ENCODE data around the gene KLF11.

Gene KLF11

DNA sequence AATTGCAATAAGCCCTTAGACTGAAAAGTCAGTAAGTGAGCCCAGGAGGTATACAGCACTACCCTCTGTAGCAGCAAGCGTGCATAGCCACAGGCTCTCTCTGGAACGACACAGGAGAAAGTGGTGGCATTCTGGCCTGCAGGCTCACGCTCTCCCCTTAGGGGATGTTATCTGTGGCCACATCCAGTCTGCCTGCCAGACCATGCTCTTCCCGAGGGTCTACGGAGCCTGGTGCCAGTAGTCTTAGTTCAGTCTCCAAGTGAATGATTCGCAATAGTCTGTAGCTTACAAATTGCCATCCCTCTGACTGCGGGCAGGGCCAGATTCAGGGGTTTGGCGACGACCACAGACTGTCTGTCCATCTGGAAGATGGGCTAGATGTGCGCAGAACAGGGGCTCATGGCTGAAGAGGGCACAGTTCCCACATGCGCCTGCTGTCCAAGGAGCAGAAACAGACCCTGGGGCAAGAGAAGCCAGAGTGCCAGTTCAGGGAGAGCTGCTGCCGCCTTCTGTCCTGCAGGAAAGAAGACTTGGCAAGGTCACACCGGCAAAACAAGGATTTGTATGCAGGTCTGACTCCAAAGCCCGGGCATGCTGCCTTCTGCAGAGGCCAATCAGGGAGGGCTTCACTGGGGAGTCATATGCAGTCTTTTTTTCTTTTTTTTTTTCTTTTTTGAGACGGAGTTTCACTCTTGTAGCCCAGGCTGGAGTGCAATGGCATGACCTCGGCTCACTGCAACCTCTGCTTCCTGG, 3.5 kb upstream of the KLF11 start:
- DNase-seq (ENCODE audit: extremely low read depth in 1 of 2, low read depth in 1 of 2): no peak

DNA sequence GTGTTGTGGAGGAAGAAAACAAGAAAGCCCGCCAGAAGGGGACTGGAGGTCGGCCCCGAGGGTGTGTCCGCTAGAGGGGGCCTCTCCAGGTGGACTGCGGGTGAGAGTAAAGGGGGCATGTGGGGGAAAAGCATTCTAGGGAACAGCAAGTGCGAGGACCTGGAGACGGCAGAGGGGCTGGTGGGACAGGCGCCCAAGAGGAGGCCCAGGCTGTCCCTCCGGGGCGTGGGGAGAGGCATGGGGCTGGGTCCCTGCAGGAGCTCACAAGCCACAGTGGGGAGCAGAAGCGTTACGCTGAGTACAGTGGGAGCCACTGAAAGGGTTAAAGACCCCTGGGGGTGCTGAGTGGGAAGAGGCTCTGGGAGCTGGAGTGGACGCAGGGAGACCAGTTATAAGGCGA, 1.6 kb upstream of the KLF11 start:
- DNase-seq (ENCODE audit: extremely low read depth in 1 of 2, low read depth in 1 of 2): no peak

DNA sequence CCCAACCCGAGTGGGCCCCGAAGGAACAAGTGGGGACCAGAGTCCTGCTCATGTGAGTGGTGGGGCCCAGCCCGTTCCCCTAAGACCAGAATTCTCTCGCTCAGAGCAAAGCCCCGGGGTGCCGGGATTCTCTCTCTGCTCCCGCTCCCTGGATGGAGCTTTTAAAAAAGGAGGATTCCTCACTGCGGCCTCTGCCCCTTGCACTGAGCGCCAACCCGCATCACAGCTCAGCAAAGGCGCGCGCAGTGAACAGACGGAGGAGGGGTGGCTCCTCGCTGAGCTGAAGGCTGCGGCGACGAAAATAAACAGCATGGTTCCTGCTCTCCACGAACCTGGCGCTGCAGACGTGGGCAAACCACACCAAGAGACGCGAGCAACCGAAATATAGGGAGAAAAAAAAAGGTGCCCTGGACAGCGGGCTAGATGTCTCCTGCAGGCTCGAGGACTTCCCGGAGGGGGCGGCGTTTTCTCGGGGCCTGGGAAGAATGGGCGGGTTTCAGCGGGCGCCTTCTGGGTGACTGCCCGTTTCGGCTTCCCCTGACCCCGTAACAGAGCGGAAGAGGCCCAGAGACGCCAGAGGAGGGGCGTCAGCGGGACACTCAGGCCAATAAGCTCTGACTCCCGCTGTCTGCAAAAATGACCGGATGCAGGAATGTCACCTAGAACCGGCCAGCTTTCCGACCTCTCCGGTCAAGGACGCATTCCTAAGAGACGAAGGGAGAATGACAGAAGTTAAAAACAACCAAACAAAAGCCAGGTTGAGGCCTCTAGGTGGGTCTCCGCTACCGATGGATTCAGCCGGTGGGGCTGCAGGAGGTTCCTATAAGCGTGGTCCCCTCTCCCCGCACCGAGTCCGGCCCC, 819 bp upstream of the KLF11 start:
- no peak for DNase-seq (ENCODE audit: extremely low read depth in 1 of 2, low read depth in 1 of 2)

DNA sequence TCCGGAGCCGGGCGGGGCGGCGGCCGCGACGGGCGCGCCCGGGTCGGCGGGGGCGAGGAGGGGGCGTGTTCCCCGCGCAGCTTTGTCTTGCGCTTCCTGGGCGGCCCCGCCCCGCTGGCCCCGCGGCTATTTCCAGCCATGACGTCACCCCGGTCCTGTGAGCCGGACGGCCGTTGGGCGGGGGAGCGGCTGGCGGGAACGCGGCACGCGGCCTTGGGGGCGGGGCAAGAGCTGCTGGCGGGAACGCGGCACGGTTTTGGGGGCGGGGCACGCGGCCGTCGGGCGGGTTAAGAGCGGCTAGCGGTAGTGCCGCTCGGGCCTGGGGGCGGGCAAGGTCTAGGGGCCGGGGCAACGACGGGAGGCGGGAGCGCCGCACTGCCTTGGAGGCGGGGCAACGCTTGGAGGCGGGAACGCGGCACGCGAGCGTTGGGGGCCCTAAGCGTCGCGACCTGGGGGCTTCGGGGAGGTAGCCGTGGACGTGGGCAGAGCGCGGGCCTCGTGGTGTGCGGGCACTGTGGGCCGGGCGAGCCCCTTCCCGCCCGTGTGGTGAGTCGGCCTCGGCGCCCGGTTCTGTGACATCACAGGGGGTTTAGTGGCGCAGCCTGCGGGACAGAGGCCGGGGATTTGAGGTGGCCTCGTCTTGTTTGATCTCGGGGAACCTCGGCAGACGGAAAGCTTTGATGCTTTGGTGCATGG, 704 bp downstream of the KLF11 start:
- peak; percentile 70 to 93 for DNase-seq (ENCODE audit: extremely low read depth in 1 of 2, low read depth in 1 of 2)

DNA sequence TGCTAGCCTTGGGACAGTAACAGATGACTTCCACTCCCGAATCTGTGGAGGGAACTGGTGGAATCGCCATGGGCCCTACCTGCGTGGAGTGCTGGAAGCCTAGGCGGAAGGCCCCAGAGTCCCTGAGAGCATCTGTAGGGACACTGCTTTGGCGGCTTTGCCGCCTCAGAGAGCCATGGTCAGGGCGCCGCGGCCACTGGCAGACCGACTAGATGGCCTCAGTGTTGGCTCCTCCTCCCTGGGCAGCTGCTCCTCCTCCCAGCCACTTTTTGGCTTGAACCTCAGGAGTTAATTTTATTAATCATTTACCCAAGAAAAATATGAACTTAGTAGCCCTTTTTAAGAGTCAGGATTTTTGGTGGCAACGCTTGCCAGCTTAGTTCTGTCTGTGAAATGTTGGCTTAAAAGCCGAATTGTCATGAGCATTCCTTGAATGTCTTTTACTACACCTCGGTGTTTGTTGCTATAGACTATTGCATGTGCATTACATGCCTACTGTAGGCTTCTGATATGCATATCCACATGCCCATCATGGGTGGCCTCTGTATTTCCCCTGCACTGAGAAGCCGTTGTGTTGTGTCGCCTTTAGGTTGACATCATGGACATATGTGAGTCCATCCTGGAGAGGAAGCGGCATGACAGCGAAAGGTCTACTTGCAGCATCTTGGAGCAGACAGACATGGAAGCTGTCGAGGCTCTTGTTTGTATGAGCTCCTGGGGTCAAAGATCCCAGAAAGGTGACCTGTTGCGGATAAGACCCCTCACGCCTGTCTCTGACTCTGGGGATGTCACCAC, 2.4 kb downstream of the KLF11 start:
- DNase-seq (ENCODE audit: extremely low read depth in 1 of 2, low read depth in 1 of 2): no peak

DNA sequence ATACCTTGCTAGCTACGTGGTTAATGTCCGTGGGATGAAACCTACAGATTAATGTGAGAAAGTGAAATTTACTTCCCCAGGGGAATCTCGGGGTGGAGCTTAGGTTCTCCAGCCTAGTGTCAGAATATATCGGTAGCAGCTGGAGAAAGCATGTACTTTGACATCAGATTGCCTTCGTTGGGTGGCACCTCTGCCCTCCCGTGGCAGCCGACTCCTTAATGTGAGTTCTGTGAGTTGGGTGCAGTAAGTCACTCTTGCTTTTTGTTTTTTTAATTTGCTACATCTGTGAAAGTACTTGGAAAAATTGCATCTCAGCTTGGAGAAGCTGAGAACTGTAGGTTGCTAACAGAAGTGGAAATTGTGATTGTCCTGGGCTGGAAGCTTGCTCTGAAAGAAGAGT, 3.6 kb downstream of the KLF11 start:
- no peak for DNase-seq (ENCODE audit: extremely low read depth in 1 of 2, low read depth in 1 of 2)

DNA sequence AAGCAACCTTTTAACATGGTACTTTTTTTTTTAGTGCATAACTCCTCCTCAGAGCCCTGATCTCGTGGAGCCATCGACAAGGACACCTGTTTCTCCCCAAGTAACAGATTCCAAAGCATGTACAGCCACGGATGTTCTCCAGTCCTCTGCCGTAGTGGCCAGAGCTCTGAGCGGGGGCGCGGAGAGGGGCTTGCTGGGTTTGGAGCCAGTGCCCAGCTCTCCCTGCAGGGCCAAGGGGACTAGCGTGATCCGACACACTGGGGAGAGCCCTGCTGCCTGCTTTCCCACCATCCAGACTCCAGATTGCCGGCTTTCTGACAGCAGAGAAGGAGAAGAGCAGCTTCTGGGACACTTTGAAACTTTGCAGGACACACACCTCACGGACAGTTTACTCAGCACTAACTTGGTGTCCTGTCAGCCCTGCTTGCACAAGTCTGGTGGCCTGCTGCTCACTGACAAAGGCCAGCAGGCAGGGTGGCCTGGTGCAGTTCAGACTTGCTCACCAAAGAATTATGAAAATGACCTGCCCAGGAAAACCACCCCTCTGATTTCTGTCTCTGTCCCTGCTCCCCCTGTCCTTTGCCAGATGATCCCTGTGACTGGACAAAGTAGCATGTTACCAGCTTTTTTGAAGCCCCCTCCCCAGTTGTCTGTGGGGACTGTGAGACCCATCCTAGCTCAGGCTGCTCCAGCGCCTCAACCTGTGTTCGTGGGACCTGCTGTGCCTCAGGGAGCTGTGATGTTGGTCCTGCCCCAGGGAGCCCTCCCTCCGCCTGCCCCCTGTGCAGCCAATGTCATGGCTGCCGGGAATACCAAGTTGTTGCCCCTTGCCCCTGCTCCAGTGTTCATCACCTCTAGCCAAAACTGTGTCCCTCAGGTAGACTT, 4.5 kb downstream of the KLF11 start:
- no peak for DNase-seq (ENCODE audit: extremely low read depth in 1 of 2, low read depth in 1 of 2)

DNA sequence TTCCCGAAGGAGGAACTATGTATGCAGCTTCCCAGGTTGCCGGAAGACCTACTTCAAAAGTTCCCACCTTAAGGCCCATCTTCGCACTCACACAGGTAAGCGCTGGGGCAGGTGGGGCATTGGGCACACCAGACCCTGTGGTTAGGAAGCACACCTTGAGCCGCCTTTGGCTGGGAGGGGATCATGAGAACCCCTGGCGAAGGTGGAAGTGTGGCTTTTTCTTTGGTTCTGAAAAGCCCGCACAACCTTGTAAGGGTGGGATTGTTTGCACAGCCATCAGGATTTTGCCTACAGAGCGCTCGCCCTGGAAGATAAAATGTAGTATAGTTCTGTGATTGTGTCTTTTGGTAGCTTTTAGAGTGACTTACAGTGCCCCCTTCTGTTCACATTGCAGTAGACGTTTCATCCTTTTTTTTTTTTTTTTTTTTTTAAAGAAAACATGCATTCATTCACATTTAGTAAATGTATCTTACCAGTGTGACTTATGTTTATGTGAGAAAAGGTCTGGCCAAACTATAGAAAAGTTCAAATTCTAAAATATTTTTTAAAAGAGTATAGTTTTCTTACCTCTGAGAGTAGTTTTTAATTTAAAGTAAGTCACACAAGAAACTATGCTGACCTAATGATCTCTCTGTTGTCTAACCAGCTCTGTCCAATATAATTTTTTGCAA, 5.3 kb downstream of the KLF11 start:
- no peak for DNase-seq (ENCODE audit: extremely low read depth in 1 of 2, low read depth in 1 of 2)

DNA sequence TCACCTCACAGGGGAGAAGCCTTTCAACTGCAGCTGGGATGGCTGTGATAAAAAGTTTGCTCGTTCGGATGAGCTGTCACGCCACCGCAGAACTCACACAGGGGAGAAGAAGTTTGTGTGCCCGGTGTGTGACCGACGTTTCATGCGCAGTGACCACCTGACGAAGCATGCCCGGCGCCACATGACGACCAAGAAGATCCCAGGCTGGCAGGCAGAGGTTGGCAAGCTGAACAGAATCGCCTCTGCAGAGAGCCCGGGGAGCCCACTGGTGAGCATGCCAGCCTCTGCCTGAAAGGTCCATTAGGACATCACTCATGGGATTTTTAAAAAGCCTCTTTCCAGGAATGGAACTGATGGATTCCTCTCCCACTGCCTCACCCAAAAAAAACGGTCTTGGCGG, 8.9 kb downstream of the KLF11 start:
- DNase-seq (ENCODE audit: extremely low read depth in 1 of 2, low read depth in 1 of 2): no peak

DNA sequence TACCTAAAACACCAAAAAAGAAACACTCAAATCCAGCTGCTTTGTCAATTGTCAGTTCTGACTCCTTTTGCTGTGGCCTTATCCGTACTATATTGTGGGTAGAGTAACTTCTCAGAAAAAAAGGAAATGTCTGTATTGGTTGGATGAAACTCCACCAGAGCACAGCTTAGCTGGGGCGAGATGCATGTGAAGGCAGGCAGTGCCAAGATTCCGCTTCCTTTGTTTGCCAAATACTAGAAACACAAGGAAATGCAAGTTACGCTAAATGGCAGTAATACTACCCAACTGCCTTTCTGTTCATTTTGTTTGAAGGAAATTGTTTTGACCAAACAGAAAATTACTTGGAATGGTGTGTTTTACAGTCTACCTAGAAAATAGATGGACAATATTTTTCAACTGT, 10.0 kb downstream of the KLF11 start:
- DNase-seq (ENCODE audit: extremely low read depth in 1 of 2, low read depth in 1 of 2): no peak

DNA sequence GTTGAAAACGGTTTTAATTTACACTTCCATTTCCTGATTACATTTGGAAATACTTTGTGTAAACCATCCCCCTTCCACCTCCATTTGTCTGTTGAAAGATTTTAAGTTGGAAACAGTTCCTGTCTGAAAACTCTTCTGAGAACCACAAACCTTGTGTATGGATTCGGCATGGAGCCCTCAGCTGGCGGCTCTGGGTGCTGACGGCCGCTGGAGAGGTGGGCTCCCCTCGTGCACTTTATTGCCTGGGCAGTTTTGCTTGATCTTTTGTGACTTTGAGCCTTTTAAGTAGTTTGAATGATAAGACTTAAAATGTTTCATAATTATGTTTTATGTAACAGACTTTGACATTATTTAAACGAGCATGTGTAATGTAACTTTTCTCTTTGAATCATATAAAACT, 11.1 kb downstream of the KLF11 start:
- DNase-seq (ENCODE audit: extremely low read depth in 1 of 2, low read depth in 1 of 2): no peak

DNA sequence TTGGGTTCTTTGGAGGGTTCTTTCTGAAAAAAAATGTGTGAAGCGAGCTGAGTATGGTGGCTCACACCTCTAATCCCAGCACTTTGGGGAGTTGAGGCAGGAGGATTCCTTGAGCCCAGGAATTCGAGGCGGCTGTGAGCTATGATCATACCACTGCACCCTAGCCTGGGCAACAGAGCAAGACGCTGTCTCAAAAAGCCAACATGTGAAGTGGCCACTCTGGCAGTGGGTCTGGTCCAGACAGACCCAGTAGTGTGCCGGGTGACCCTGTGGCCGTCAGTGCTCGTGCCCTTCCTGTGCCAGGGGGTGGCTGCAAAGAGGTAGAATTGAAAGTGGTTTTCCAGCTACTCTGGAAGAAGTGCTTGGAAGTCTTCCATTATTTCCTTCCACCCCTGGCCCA, 11.6 kb downstream of the KLF11 start:
- DNase-seq (ENCODE audit: extremely low read depth in 1 of 2, low read depth in 1 of 2): no peak

DNA sequence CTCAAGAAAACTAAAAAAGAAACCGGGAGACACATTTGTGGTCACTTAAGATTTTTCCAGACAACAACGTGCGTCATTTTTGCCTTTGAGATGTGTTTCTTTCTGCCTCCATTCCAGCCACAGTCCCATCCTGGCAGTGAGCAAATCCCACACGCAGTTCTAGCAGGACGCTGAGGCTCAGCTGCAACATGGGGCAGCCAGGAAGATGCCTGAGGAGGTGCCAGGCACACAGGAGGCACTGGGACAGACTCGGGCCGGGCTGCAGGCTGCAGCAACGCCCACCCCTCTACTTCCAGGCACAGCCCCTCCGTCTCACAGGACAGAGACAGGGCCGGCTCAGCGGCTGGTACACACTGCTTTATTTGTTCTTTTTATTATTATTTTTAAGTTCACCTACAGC, 13.1 kb downstream of the KLF11 start:
- DNase-seq (ENCODE audit: extremely low read depth in 1 of 2, low read depth in 1 of 2): no peak

DNA sequence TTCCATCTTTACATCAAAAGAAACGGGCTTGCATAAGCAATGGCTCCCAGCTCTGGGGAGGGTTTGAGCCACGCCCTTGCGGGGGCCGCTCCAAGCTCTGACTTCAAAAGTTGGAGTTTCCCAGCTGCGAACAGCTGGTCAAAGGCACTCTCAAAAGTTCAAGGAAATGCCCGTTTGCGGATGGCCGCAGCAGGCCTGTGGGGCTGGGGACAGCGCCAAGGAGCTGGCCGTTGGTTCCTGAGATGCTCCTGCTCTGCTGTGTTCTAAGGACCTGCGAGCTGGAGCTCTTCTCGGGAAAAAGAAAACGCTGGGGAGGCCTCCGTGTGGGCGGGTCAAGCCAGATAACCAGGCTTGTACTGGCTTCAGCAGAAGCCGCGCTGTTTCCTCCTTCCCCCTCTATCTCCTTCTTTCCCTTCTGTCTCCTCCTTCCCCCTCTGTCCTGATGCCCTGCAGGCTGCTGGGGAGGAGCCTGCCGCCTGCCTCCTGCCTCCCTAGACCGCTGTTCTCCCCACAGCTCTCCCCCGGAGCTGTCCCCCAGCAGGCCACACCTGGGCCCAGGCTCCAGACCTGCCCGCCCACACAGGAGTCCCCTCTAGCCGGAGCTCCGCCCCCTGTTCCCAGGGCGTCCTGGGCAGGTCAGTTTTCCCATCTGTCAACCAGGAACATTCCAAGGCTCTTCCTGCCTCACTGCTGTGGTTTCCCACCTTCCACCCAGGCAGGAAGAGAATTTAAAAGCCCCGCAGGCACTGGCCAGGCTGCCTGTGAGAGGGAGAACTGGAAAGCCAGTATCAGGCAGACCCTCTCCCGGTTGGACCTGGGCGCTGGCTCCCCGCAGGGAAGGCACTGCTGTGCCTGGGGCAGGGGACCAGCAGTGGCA, 14.1 kb downstream of the KLF11 start:
- DNase-seq (ENCODE audit: extremely low read depth in 1 of 2, low read depth in 1 of 2): no peak

DNA sequence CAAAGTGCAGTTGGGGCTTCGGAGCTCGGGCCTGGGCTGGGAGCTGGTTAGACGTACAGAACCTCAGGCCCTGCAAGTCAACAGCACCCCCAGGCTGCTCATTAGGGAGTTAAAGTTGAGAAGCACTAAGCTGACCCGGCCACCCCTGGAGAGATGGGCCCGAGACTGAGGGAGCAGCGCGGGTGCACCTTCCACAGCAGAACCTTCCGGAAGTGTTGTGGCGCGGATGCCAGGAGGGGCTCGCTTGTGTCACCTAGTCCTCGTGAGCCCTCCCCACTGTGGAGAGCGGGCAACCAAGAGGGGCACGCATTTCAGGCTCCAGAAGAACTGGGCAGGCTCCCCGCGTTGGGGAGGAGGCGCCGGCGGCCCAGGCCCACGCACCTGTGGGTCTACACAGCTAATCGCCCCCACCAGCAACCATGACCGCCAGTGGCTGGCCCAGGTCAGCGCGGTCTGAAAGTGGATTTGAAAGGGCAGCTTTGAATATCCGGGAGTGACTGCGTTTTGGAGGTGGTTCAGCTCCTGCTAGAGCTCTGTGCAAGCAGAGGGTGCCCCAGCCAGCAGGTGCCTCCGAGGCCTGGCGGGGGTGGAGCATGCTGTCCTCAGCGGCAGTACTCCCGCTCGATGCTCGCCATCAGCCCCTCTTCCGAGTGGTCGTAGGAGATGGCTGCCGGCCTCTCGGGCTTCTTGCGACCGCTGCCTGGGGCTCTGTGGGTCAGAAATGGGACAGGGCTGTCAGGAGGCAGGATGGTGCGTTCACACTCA, 15.1 kb downstream of the KLF11 start:
- DNase-seq (ENCODE audit: extremely low read depth in 1 of 2, low read depth in 1 of 2): no peak

DNA sequence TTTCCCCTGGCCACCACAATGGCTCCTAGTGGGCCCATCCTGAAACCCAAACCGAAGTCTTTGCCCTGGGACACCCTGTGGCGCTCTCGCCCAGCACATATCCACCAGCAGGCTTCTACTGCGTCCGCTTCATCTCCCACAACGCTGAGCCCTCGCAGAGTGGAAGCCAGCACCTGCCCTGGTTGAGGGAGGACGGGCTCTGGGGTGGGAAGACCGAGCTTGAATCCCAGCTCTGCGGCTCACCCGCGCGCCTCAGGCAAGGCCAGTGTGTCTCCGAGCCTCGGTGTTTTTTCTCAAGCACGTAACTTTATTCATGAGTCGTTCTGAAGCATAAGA, 15.6 kb downstream of the KLF11 start:
- DNase-seq (ENCODE audit: extremely low read depth in 1 of 2, low read depth in 1 of 2): no peak

DNA sequence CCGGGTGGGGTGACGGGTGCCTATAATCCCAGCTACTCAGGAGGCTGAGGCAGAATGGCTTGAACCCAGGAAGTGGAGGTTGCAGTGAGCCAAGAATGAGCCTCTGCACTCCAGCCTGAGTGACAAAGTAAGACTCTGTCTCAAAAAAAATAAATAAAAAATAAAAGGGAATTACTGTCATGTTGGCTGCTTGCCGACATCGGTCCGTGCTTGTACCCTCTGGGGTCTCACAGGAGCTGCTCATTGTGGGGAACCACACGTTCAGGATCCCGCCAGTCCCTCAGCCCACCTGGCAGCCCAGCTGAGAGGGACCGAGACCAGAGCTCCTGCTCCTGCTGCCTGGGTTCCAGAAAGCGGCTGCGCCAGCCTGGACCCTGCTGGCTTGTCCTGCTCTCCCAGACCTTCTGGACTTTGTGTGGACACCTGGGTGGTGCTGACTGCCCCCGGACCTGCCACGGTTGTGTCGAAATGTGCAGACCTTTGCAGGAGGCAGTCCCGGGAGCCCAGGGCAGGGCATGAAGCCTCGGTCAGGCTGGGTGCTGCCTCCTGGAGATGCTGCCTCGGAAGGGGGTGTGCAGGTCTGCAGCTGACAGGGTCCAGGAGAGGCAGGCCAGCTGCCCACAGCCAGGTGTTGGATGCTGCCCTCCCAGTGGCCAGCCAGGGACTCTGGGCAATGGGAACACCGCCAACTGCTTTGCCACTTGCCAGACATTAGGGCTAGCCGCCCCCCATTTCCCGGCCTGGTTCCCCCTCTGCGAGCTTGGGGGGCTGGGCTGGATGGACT, 16.4 kb downstream of the KLF11 start:
- no peak for DNase-seq (ENCODE audit: extremely low read depth in 1 of 2, low read depth in 1 of 2)
